ENCODE measurements around the gene SNX1.

SNX1 gene

GRCh38 chr15:64068133-64068532 is 27.6 kb upstream of the SNX1 start (continued):
- TF ChIP-seq, protein P1, sequence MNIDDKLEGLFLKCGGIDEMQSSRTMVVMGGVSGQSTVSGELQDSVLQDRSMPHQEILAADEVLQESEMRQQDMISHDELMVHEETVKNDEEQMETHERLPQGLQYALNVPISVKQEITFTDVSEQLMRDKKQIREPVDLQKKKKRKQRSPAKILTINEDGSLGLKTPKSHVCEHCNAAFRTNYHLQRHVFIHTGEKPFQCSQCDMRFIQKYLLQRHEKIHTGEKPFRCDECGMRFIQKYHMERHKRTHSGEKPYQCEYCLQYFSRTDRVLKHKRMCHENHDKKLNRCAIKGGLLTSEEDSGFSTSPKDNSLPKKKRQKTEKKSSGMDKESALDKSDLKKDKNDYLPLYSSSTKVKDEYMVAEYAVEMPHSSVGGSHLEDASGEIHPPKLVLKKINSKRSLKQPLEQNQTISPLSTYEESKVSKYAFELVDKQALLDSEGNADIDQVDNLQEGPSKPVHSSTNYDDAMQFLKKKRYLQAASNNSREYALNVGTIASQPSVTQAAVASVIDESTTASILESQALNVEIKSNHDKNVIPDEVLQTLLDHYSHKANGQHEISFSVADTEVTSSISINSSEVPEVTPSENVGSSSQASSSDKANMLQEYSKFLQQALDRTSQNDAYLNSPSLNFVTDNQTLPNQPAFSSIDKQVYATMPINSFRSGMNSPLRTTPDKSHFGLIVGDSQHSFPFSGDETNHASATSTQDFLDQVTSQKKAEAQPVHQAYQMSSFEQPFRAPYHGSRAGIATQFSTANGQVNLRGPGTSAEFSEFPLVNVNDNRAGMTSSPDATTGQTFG (tag by site-specific recombination; IDR thresholded peaks at IDR 0.05; ENCODE audit: borderline replicate concordance), result no peak
- TF ChIP-seq ZNF133 (tag by site-specific recombination; IDR thresholded peaks at IDR 0.05), result no peak
- TF ChIP-seq ZFP69B (tag by site-specific recombination; IDR thresholded peaks at IDR 0.05), result no peak
- no peak for TF ChIP-seq ZBTB1 (tag by site-specific recombination; IDR thresholded peaks at IDR 0.05)
- TF ChIP-seq ZSCAN18 (tag by site-specific recombination; IDR thresholded peaks at IDR 0.05), result no peak
- no peak for TF ChIP-seq ZNF140 (tag by site-specific recombination; IDR thresholded peaks at IDR 0.05)
- TF ChIP-seq REPIN1 (tag by site-specific recombination; IDR thresholded peaks at IDR 0.05; ENCODE audit: low read depth), result no peak
- no peak for TF ChIP-seq FEZF1 (tag by site-specific recombination; IDR thresholded peaks at IDR 0.05)

GRCh38 chr15:64070106-64070505 is 25.7 kb upstream of the SNX1 start:
- TF ChIP-seq PRDM10 (tag by site-specific recombination; IDR thresholded peaks at IDR 0.05) (peak; percentile 70), KLF17 (tag by site-specific recombination; IDR thresholded peaks at IDR 0.05) (no peak)
- H3K9me3 ChIP-seq (ENCODE audit: control insufficient read depth, insufficient read depth, low read depth, low read length), result no peaks in the 10 kb centered on the region
- CTCF ChIA-PET, result interaction anchor here (0.8 to 5.2 kb wide), 4 partner anchors 13 to 477 kb away, joined by 3 to 60 read pairs (median 4); no protein-coding TSS in a partner anchor
- POLR2A ChIA-PET, result interaction anchor here (1.3 kb wide), 1 partner anchor 24 kb away, joined by 5 read pairs; the partner anchor contains the start of gene CIAO2A
- H3K36me3 ChIP-seq (ENCODE audit: control insufficient read depth in 2 of 2, insufficient read depth in 1 of 2, low read length in 2 of 2), result peaks cover 0 to 11% of the 10 kb centered on the region in 2 experiments; a peak in 1 of 3 replicates
- H3K27ac ChIP-seq (ENCODE audit: extremely low read depth, low read depth, low read length), result no peak overlapping the region
- H3K4me3 ChIP-seq (ENCODE audit: low read depth, low read length), result no peak overlapping the region
- H3K4me1 ChIP-seq (ENCODE audit: control insufficient read depth, insufficient read depth, low read length), result no peaks in the 10 kb centered on the region

DNA sequence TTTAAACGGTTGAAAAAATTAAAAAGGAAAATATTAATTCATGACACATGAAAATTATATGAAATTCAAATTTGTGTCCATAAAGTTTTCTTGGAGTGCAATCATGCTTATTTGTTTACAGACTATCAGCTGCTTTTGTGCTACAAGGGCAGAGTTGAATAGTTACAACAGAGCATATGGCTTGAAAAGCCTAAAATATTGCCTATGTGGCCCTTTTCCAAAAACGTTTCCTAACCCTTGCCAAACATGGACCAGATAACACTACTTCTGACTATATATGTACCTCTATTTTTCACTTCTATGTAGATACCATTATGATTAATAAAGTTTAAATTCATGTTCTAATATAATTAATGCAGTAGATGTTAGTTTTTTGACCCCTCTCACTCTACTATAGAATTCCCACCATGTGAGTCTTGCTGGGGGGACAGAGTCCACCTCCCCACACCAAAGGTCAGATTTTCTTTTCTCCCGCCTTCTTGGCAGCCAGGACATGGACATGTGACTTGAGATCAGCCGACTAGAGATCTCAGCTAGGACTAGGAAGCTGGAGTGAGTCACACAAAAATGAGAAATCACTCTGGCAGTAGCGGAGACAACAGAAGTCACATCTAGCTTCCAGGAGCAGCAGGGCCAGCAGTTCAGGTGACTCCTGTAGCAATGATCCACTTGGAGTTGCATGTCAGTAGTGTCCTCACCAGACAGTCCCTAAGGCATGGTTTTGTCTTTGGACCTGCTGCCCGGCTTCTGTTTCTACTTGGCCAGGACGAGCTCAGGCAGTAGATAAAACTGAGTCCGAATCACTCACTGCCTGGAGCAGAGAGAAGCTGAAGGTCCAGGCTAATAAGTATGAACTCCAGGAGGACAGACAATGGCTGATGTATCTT is 24.6 kb upstream of the SNX1 start:
- H3K4me3 ChIP-seq (ENCODE audit: low read depth, low read length), result no peak overlapping the region
- TF ChIP-seq ZNF324 (tag by site-specific recombination; IDR thresholded peaks at IDR 0.05) (no peak), OSR2 (tag by site-specific recombination; IDR thresholded peaks at IDR 0.05) (peak; percentile 91), ZBTB17 (tag by site-specific recombination; IDR thresholded peaks at IDR 0.05) (0 out of 2 replicates have a peak, but pooled peaks have one; percentile 16)
- H3K9me3 ChIP-seq (ENCODE audit: control insufficient read depth, insufficient read depth, low read depth, low read length), result no peaks in the 10 kb centered on the region
- no peaks in the 10 kb centered on the region for H3K4me1 ChIP-seq (ENCODE audit: control insufficient read depth, insufficient read depth, low read length)
- ChIA-PET POLR2A (no interaction called here), CTCF (interaction anchor here (0.6 to 0.8 kb wide), 3 partner anchors 10 to 900 kb away, joined by 3 to 4 read pairs (median 3); no protein-coding TSS in a partner anchor)
- peaks cover 0 to 11% of the 10 kb centered on the region in 2 experiments; a peak in 1 of 3 replicates for H3K36me3 ChIP-seq (ENCODE audit: control insufficient read depth in 2 of 2, insufficient read depth in 1 of 2, low read length in 2 of 2)
- no peak overlapping the region for H3K27ac ChIP-seq (ENCODE audit: extremely low read depth, low read depth, low read length)

Measured in HEK293 (cell line).